ENCODE data around the gene ARHGEF10L. TPM values are rescaled to one million over a fixed set of nuclear protein-coding genes. Genes with fewer than 3 reads are reported as not detected.

ARHGEF10L gene
- total RNA-seq, 1 experiment from 2014 or later = 3.3 TPM

DNA sequence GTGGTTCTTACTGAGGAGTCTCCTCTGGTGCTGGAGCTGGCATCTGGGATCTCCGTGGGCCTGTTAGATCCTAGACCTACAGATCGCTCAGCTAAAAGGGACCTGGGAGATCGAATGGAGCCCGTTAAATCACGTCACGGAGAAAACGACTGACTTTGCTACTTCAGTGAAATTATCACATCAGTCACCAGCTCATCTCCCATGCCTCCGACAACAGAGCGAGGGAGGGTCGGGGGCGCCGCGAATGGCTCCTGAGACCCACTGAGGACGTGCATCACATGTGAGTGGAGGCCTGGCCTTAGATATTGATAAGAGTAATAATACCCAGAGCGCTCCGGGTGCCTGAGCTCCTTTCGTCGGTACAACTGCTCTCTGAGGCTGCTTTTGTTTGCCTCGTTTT lies 160.1 kb downstream of the ARHGEF10L start:
- TF ChIP-seq EZH2 (IDR thresholded peaks at IDR 0.05; ENCODE audit: borderline replicate concordance, low read depth, low read length, poor library complexity, severe bottlenecking) (no peak), CTCF (conservative IDR thresholded peaks at IDR 0.05; ENCODE audit: low read depth, low read length) (no peak)
- ChIA-PET POLR2A (ENCODE audit: low non-redundant PET) (no interaction called here), CTCF (interaction anchor here (1.2 kb wide), 1 partner anchor 38 kb away, joined by 4 read pairs; no protein-coding TSS in a partner anchor)

GRCh38 chr1:17700945-17701810 lies 161.7 kb downstream of the ARHGEF10L start:
- DNase-seq (ENCODE audit: low spot score) = no peak
- BruUV-seq (replicated peaks) = no TSS peak
- H3K27me3 ChIP-seq (replicated peaks; ENCODE audit: insufficient read depth, low read depth, low read length, poor library complexity) = no peaks in the 10 kb centered on the region
- POLR2A ChIA-PET (ENCODE audit: low non-redundant PET) = no interaction called here
- CTCF ChIA-PET = no interaction called here
- H3K36me3 ChIP-seq (ENCODE audit: insufficient read depth, low read length, poor library complexity, severe bottlenecking) = no peaks in the 10 kb centered on the region
- H3K27ac ChIP-seq (ENCODE audit: low read depth, low read length, poor library complexity, severe bottlenecking) = no peak overlapping the region
- TF ChIP-seq EZH2 (IDR thresholded peaks at IDR 0.05; ENCODE audit: borderline replicate concordance, low read depth, low read length, poor library complexity, severe bottlenecking) = no peak
- no peak for TF ChIP-seq CTCF (conservative IDR thresholded peaks at IDR 0.05; ENCODE audit: low read depth, low read length)
- H3K4me1 ChIP-seq (ENCODE audit: insufficient read depth, low read length, poor library complexity, severe bottlenecking) = peaks cover 5% of the 10 kb centered on the region
- no peak overlapping the region for H3K4me3 ChIP-seq (ENCODE audit: low read depth, low read length, poor library complexity, severe bottlenecking)
- intact Hi-C loops (cut with micrococcal nuclease; ENCODE audit: unreplicated experiment) = no loop called here
- H3K9me3 ChIP-seq (ENCODE audit: low read depth, low read length, poor library complexity, severe bottlenecking) = no peaks in the 10 kb centered on the region

More for the DNA sequence above, 160.1 kb downstream of the ARHGEF10L start:
- no peak overlapping the region for H3K27ac ChIP-seq (ENCODE audit: low read depth, low read length, poor library complexity, severe bottlenecking)
- no peak for DNase-seq (ENCODE audit: low spot score)
- H3K36me3 ChIP-seq (ENCODE audit: insufficient read depth, low read length, poor library complexity, severe bottlenecking) = no peaks in the 10 kb centered on the region
- peaks cover 8% of the 10 kb centered on the region for H3K4me1 ChIP-seq (ENCODE audit: insufficient read depth, low read length, poor library complexity, severe bottlenecking)
- BruUV-seq (replicated peaks) = no TSS peak
- H3K27me3 ChIP-seq (replicated peaks; ENCODE audit: insufficient read depth, low read depth, low read length, poor library complexity) = no peaks in the 10 kb centered on the region
- H3K9me3 ChIP-seq (ENCODE audit: low read depth, low read length, poor library complexity, severe bottlenecking) = no peaks in the 10 kb centered on the region
- no peak overlapping the region for H3K4me3 ChIP-seq (ENCODE audit: low read depth, low read length, poor library complexity, severe bottlenecking)
- intact Hi-C loops (cut with micrococcal nuclease; ENCODE audit: unreplicated experiment) = no loop called here

DNA sequence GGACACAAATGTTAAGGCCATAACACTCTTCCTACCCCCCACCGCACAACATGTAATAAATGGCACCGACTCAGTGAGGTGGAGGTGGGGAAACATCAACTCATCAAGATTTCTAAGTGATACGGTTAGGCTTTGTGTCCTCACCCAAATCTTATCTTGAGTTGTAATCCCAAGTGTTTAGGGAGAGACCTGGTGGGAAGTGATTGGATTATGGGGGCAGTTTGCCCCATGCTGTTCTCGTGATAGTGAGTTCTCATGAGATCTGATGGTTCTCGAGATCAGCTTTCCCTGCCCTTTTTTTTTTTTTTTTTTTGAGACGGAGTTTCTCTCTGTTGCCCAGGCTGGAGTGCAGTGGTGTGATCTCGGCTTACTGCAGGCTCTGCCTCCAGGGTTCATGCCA lies 164.7 kb downstream of the ARHGEF10L start:
- no TSS peak for BruUV-seq (replicated peaks)

More for the DNA sequence above, 164.7 kb downstream of the ARHGEF10L start:
- Histone ChIP-seq H3K27me3 (replicated peaks; ENCODE audit: insufficient read depth, low read depth, low read length, poor library complexity) (no peaks in the 10 kb centered on the region), H3K4me3 (ENCODE audit: low read depth, low read length, poor library complexity, severe bottlenecking) (no peak overlapping the region), H3K4me1 (ENCODE audit: insufficient read depth, low read length, poor library complexity, severe bottlenecking) (no peaks in the 10 kb centered on the region), H3K36me3 (ENCODE audit: insufficient read depth, low read length, poor library complexity, severe bottlenecking) (no peaks in the 10 kb centered on the region), H3K9me3 (ENCODE audit: low read depth, low read length, poor library complexity, severe bottlenecking) (no peaks in the 10 kb centered on the region), H3K27ac (ENCODE audit: low read depth, low read length, poor library complexity, severe bottlenecking) (no peak overlapping the region)
- TF ChIP-seq EZH2 (IDR thresholded peaks at IDR 0.05; ENCODE audit: borderline replicate concordance, low read depth, low read length, poor library complexity, severe bottlenecking) = no peak
- no peak for TF ChIP-seq CTCF (conservative IDR thresholded peaks at IDR 0.05; ENCODE audit: low read depth, low read length)
- ChIA-PET POLR2A (ENCODE audit: low non-redundant PET) (no interaction called here), CTCF (interaction anchor here (0.6 to 0.7 kb wide), 2 partner anchors 64 to 883 kb away, joined by 3 read pairs; no protein-coding TSS in a partner anchor)
- no peak for DNase-seq (ENCODE audit: low spot score)
- intact Hi-C loops (cut with micrococcal nuclease; ENCODE audit: unreplicated experiment) = no loop called here
